Dermis microvascular lymphatic vessel endothelial cell (primary cell): ENCODE results near the gene SHISA8. TPM values are rescaled to one million over a fixed set of nuclear protein-coding genes. Genes with fewer than 3 reads are reported as not detected.

ENCODE experiments used
- DNase-seq, 2 donors: peaks; one replicate each; pipeline versions ENCODE4 v3.0.0 to v3.0.0-alpha.2; 2010; ENCODE audit warnings: low read depth in 2 of 2
- total RNA-seq: library from RNA; depleted of rRNA; stranded (reverse); fragments of >200 nt; gene quantifications from 2 replicates; pipeline ENCODE4 v1.2.1, GENCODE V29; 2014

Gene SHISA8
- total RNA-seq, 1 donor from 2014 or later = not detected

DNA sequence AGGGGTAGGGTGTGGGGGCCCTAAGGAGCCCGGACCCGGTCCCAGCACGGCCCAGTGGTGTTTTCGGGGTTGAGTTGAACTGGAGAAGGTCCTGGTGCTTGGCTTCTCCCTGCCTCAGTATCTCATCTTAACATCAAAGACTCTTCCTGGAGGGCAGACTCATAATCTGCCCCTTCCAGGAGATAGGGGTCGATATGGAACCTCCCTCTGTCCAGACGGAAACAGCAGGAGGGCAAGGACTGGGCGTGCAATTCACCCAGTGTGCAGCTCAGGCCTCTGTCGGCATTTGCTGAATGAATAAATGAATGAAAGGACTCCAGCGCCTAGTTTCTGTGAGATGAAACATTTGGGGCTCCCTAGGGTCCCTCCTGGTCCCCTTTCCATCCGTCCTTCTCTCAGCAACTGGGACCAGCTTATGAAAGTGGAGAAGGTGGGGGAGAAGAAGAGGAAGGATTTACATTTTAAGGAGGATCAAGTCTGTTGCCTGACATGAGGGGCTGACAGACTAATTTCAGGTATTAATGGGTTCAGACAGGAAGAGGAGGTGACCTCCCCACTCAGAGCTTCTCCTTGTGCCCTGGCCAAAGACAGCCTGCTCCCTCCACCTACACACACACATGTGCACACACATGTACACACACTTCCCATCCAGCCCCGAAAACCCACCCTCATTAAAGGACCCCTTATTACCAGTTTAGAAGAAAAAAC lies 1.1 kb upstream of the SHISA8 start:
- no peak for DNase-seq

DNA sequence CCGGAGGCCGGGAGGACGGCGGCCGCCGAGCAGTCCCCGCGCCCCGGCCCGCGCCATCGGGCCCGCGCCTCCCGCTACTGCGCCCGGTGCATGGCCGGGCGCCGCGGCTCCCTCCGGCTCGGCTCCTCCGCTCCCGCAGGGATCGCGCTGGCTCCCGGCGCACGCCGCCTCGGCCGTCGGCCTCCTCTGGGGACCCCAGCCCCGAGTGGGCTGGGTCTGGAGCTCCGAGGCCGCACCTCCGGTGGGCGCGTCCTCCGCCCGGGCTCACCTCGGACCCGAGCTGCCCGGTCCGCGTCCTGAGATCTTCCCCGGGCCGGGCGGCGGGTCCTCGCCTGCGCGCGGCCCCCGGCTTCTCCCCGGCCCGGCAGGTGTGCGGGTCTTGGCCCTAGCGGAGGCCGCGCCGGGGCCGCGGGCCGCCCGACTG lies 251 bp downstream of the SHISA8 start:
- no peak for DNase-seq

DNA sequence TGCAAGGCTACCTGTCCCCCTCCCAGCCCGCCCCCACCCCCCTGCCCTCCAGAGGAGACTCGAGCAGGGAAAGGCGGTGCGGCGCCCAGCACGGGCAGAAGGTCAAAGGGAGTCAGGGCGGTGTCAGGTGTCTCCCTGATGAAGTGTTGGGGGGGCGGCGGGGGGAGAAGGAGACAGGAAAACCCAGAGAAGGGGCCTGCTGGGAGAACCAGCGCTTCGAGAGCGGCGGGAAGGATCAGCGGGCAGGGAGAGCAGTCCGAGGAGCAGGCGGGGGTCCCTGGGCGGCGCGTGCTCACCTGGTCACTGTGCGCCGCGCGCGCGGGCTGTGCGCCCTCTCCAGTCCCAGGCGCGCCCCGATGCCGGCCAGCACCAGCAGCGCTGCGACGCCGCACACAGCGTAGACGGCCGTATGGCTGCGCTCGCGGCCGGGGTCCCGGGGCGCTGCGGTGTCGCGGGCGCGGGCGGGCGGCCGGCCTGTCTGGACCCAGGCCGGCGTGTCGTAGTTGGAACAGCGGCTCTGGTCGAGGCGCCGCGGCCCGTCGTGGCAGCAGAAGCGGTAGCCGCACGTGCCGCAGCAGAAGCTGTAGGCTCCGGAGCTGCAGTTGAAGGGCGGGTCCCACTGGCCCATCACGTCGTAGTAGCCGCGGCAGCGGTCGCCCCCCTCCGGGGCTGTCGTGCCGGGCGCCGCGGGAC lies 886 bp downstream of the SHISA8 start:
- no peak for DNase-seq

DNA sequence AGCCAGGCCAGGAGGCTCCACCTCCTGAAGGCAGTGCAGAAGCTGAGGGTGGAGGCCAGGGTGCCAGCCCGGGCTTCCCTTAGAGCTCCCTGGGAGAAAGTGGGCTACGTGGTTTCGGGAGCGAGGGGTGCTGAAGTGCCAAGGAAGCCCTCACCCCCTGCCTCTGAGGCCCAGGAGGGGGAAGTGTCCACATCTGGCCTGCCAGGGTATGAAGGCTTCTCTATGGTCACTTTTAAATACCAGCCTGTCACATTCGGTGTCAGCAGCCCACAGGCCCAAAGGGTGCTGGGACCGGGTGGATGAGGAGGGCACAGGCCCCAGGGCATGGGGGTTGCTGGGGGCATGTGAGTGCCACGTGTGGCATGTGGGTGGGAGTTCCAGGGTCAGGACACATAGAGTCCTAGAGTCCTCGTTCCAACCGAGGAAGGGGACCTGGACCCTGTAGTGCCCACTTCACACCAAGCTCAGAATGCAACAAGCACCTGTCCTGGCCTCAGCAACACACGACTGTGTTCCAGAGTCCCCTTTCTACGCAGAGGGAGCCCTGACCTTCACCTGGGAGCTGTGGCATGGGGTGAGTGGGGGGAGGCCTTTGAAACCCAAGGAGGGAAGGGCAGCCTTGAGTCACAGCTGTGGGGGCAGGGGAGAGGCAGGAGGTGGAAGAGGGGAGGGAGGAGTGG lies 1.7 kb downstream of the SHISA8 start:
- DNase-seq = no peak

DNA sequence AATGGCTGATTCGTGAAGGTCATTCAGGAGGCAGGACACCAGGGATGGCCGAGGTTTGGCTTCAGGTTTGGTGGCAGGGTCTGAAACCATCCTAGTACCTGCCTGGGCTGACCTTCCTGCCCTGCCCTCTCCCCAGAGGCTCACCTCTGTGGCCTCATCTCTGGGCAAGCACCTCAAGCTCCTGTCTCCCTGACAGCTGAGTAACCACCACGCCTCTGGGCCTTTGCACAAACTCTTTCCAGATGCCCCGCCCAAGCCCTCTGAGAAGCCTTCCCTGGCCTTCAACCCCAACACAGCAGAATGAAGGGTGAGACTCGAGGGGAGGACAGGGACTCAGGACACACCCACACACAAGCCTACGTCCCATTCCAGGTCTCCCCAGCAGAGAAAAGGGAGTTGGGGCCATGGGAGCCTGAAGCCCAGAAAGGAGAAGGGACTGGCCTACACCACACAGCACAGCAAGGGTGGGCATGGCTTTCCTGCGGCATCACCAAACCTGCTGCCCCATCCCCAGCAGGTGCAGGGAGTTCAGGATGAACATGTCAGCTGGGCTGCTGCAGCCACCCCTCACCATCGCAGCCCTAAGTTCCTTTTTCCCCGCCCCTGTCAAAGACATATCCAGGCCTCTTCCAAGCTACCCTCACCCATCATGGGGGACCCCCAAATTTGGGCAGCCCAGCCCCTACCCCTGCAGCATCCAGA lies 2.4 kb downstream of the SHISA8 start:
- DNase-seq = no peak

DNA sequence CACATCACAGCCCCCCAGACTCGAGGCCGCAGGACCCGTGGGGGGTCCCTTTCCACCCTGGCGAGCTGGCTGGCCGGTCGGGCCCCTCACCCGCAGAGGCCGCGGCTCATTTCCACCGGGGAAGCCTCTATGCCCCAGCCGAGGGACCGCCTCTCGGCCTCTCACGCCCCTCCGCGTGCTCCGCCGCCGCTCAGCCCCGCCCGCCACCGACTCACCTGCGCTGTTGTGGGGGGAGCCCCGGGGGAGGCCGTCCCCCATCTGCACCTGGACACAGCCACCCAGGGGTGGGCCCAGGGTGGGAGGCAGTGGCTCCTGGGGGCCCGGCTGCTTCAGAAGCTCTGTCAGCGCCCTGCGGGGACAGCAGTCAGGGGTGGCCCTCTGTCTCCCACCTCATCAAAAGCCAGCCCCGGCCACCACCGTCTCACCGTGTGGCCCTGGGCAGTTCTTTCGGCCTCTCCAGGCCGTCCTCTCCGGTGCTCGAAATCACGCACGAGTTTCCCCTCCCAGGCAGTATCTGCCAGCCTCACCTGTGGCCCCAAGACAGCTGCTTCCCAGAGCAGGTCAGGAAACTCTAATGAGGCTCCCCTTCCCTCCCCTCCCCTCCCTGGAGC lies 3.8 kb downstream of the SHISA8 start:
- DNase-seq = no peak

DNA sequence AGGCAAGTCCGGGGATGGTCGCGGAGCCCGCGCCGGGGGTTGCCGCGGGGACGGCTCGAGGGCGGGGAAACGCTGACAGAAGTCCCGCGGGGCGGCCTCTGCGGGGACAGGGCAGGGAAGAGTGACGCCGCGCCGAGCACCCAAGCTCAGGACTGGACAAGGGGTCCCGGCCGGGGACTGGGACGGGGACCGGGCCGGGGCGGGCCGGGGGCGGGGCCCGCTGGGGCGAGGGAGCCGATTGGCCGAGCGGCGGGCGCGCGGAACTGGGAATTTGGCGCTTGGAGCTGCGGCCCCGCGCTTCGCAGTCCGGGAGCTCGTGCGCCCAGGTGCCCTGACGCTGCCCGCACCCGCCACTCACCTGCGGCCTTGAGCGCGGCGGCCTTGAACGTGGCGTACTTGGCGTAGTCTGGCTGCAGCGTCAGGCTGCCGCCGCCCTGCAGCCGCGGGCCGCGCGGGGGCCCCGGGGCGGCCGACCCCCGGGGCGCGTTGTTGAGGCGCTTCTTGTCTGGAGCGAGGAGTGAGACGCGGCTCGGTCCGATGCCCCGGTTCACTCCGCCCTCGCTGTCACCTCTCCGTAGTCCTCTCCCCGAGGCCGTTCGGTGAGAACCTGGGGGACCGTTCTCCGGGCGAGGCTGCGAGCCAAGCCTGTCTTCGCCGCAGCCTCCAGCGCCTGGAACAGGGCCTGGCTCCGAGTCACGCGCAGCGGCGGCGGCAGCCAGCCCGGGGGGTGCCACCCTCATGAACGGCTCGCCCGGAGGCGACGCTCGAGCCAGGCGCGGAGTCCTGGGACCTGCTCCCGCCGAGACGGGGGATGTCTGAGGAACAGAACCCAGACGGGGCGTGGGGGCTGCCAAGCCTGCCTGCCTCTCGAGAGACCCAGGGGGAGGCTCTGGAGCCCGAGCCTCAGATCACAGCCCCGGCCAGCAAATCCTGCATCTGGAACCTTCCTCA lies 4.5 kb downstream of the SHISA8 start:
- DNase-seq = peak in 1 of 2 donors; percentile 36

DNA sequence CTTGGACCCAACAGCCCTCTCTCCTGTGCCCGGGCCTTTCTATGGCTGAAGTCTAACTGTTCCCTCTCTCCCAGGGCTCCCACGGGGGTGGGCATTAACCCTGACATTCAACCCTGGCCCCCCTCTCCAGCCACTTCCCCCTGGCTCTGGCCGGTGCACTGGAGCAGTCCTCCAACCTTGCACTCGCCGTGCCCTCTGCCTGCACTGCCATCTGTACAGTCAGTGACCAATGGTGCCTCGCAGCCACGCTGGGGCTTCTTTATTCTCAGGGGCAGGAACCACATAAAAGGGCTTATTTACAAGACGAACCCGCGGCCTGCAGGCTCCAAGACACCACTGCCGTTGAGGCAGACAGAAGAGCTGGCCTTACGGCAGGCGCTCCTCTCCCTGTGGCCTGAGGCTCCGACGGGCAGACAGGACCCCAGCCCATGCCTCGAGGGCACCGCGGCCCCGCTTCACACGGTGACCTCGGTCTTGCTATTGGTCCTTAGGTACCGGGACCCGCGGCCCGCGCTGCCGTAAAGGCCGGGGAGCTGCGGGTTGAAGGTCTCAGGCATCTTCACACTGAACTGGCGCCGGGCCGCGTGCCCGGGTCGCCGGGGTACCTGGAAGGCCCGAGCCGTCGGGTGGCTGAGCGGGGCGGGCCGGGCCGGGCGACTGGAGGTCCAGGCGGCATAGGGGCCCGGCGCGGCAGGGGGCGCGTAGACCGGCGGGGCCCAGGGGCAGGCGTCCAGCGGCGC lies 5.4 kb downstream of the SHISA8 start:
- no peak for DNase-seq

DNA sequence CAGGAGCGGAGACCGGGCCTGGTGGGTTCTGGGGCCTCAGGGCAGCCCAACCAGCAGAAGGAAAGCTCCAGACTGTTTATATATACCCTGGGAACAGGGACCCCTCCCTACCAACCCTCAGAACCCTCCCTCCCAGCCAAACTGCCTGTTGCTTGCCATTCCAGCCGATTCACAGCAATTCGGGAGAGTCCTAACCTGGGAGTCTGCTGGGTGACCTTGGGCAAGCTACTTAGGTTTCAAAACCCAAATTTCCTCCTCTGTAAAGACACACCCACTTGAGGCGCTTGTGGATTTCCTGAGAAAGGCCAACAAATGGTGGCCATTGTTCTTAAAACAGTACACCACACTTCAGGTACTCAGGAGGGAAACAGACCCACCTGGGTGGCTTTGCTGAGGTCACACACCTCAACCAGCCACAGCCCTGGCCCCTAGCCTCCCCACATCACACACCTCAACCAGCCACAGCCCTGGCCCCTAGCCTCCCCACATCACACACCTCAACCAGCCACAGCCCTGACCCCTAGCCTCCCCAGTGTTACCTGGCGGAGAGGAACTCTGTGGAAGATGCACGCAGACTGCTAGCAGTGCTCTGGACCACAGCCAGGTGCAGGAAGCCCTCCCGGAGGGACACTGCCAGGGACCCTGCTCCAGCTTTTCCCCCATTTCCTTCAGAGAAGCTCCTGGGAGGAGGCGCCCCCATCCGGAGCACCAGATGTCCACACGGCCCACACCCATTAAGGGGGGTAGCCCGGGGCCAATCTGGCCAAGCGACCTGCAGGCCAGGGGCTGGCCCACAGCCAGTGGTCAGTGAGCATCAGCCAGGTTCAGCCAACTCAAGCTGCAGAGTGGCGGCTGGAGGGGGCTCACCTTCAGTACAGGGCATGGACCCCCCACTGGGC lies 6.2 kb downstream of the SHISA8 start:
- DNase-seq = no peak

DNA sequence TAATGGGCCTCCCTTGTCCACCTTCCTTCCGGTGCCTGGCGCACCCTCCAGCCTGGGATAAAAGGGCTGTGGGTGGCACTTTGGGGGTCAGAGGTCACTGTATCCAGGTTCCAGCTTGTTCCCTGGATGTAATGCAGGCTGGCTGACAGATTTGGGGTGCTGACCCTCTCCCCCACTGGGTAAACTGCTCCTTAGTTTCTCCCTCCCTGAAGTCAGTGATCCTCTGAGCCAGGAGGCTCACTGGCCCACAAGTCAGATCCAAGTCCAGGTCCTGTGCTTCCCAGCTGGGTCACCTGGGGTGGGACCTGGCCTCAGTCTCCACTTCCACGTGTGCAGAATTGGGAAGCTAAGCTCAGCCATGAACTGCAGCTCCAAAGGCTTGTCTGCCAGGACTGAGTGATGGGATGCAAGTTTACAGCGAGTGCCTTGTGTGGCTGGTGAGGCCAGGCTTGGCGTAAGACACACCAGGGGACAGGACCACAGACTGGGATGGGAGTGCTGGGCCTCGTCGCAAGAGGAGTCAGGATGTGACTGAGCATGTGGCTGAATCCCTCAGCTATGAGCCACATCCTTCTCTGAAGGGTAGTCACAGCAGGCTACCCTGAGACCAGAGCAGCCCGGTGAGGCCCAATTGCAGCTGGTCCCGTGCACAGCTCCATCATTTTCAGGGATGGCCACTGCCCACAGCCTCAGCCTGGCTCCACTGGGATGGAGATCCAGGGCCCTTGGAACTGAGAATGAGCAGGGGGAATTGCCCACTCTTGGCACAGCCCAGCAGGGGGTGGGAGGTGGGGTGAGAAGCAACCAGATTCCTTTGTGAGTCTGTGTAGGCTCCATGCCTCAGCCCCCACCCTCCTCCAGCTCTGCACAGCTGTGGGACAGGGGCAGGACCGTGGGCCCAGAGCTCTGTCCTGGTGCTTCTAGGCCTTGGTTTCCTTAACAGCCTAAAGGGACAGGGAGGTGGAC lies 7.2 kb downstream of the SHISA8 start:
- DNase-seq = no peak

DNA sequence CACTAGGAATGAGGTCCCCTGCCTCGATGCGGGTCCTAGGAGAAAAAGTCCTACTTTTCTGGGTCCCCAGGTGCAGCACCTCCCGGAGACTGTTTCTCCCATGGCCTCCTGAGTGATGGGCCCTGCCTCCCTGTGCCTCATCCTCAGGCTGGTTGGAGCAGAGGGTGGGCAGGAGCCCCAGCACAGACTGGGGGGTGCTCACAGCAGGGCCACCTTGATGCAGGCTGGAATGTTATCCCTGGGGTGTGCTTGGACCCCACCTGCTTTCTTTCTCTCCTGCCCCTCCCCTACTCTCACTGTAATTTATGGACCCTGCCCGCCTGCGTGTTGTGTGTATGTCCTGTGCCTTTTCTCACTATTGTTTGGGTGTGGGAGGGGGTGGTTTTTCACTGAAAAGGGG lies 8.1 kb downstream of the SHISA8 start:
- no peak for DNase-seq

DNA sequence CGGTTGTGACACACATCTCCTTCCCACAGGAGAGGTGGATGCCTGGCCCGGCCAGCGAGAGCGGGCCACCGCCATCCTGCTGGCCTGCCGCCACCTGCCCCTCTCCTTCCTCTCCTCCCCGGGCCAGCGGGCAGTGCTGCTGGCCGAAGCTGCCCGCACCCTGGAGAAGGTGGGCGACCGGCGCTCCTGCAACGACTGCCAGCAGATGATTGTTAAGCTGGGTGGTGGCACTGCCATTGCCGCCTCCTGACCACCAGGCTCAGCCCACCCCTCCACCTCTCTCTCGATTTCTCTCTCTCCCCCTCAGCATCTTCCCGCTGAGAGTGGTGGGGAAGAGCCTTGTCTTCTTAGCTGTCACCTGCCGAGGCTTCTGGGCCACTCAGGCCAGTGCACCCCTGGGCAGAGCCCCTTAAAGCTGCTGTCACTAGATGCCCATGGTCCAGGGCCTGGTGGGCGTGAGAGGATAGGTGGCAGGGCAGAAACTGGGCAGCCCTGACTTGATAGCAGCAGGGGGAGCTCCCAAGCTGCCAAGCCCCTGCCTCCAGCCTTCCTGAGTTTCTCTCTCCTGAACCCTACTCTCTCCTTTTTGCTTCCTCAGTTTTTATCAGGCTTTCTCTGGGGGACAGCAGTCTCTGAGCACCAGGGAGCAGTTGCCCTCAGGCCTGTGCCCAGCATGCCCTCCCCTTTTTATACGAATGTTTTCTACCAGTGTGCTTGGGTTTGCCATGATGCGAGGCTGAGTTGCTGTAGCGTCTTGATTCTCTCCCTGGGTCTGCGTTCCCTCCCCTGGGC lies 9.3 kb downstream of the SHISA8 start:
- no peak for DNase-seq

DNA sequence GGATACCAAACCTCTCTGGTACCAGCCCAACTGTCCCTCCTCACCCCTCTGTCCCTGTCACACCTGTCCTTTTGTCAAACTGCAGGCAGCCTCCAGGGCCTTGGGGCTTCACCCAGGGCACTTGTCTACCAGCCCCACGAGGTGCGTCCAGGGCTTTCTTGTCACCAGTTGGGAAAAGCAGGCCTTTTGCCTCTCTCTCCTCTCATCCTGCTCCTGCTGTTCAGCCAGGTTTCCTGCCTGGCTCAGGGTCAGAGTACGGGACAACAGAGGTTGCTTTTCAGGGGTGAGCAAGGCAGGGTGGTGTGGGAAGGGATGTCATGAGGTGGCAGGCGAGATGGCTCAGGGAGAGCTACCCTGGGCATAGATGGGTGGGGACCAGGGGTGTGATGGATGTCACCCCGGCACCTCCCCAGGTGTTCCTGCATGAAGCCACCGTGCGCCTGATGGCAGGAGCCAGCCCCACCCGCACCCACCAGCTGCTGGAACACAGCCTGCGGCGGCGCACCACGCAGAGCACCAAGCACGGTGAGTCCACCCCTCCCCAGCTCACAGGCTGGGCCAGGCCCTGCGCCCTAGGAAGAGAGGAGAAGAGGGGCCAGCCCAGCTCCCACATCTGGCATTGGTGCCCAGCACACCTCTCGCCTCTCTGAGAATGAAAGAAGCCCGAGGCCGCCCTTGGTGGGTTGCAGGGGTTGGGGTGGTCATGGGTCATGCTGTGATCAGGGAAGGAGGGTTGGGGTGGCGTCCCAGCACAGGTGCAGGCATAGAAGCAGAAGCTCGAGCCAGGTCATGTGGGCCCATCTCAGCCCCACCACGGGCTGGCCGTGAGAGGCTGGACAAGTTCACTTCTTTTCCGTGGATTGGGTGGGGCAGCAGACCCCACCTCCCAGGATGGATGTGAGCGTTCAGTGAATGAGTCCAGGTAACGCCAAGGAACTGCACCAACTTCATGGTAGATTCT lies 10.1 kb downstream of the SHISA8 start:
- DNase-seq = no peak

DNA sequence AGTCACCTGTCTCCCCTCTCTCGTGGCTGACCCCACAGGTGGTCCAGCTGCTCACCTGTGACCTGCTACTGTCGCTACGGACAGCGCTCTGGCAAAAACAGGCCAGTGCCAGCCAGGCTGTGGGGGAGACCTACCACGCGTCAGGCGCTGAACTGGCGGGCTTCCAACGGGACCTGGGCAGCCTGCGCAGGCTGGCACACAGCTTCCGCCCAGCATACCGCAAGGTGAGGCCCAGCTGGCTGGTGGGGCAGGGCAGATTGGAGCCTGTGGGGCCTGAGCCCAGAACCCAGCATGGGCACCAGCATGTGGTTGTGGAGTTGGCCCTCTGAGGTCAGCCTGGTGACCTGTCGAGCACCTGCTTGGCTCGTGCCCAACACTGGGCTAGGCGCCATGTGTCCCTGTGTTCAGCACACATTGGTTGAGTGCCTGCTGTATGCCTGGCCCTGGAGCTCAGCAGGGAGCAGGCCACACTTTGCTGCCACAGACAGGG lies 11.9 kb downstream of the SHISA8 start:
- DNase-seq = no peak

DNA sequence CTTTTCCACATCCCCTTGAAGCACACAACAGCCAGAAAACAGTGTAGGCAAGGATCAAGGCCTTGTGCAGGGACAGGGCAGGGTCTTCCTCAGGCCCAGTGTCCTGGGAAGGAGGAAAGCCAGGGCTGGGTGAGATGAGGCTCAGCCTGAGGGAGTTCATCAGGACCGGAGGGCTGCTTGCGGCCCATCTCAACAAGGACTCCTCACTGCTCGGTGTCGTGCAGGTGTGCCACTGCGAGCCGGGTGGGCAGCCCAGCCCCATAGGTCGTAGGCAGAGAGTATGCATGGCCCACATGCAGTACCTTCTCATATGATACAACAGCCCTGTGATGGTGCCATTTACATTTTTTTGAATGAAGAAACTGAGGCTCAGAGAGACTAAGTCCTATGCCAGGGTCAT lies 12.9 kb downstream of the SHISA8 start:
- no peak for DNase-seq
